ENCODE measurements around the gene RBM25.

GRCh38 chr14:73022051-73022450 lies 36.3 kb upstream of the RBM25 start:
- no peak for TF ChIP-seq POLR2A (IDR thresholded peaks at IDR 0.05; ENCODE audit: low read depth, low read length)
- no peak for TF ChIP-seq POLR2AphosphoS5 (IDR thresholded peaks at IDR 0.05; ENCODE audit: low read depth, low read length)
- no peak for TF ChIP-seq POU2F2 (IDR thresholded peaks at IDR 0.05; ENCODE audit: low read depth, low read length)
- no peak for TF ChIP-seq TAF1 (IDR thresholded peaks at IDR 0.05; ENCODE audit: low read depth, low read length)
- no peak for TF ChIP-seq PAX5 (IDR thresholded peaks at IDR 0.05; ENCODE audit: insufficient read depth, low read length, severe bottlenecking)
- no peak for TF ChIP-seq SPI1 (IDR thresholded peaks at IDR 0.05; ENCODE audit: low read depth, low read length)

All from GM12891 (cell line).